Neural crest cell (in vitro differentiated cells): Measurements from ENCODE around the gene PTPRS. TPM values are rescaled to one million over a fixed set of nuclear protein-coding genes. Genes with fewer than 3 reads are reported as not detected.
"Not testable (repeated sequence)": the region's sequence is repeated elsewhere in the genome, so short reads cannot be mapped to it uniquely, and the experiment has no call there.

Experiments used
- DNase-seq: peaks from one replicate; pipeline ENCODE4 v3.0.0; 2021; ENCODE audit warnings: low read depth, mixed read lengths, low spot score
- H3K27ac Mint-ChIP-seq: one replicate; pipeline ENCODE4 v1.8.0; 2021; ENCODE audit warnings: mild to moderate bottlenecking, mixed read lengths; ENCODE audit not compliant: unreplicated experiment
- H3K27me3 Mint-ChIP-seq: 2 replicates; pipeline ENCODE4 v1.8.0; 2021; ENCODE audit warnings: low read depth, mild to moderate bottlenecking, mixed read lengths
- H3K36me3 Mint-ChIP-seq: 2 replicates; pipeline ENCODE4 v1.8.0; 2021; ENCODE audit warnings: low read depth, mild to moderate bottlenecking, mixed read lengths
- H3K4me1 Mint-ChIP-seq: 2 replicates; pipeline ENCODE4 v1.8.0; 2021; ENCODE audit warnings: mixed read lengths
- H3K4me3 Mint-ChIP-seq: one replicate; pipeline ENCODE4 v1.8.0; 2021; ENCODE audit warnings: mild to moderate bottlenecking, mixed read lengths
- H3K9me3 Mint-ChIP-seq: 2 replicates; pipeline ENCODE4 v1.8.0; 2021; ENCODE audit warnings: mixed read lengths
- CTCF ChIP-seq: fragments of 200-600 bp; sonication (generic); conservative IDR thresholded peaks from 2 replicates; pipeline ENCODE4 v1.5.0; 2021; ENCODE audit warnings: antibody characterized with exemption, mild to moderate bottlenecking
- long read RNA-seq: library from polyadenylated mRNA; unstranded; transcript quantifications from one replicate; pipeline ENCODE4 v2.0.0, GENCODE V29; 2020
- total RNA-seq: library from RNA; stranded (reverse); gene quantifications from 2 replicates; pipeline ENCODE4 v1.2.1, GENCODE V29; 2021

The PTPRS gene
- 333 and 357 TPM in 2 replicates for total RNA-seq
- long read RNA-seq, partial matches to known transcripts, result 3 of 27 reads
- long read RNA-seq, other reads (novel, unspliced or antisense), result 24 of 27 reads

- no peaks in the 10 kb centered on the region for H3K9me3 Mint-ChIP-seq
- peak within 1 kb of the TSS; percentile 96 for H3K27ac Mint-ChIP-seq
- peaks cover 7% of the 10 kb centered on the region for H3K27me3 Mint-ChIP-seq
- DNase-seq, result peak; percentile 92
- no peaks in the 10 kb centered on the region for H3K36me3 Mint-ChIP-seq
- no peak for TF ChIP-seq CTCF
- peak within 1 kb of the TSS; percentile 87 for H3K4me3 Mint-ChIP-seq
- peaks cover 29% of the 10 kb centered on the region for H3K4me1 Mint-ChIP-seq
Measured at GRCh38 chr19:5340637-5341447, at the start of gene PTPRS. Gene PTPRS, minus strand, starts transcription at chr19:5340812. Its CDS starts 54,672 bp downstream, at chr19:5286140.

- TF ChIP-seq CTCF, result no peak
- H3K36me3 Mint-ChIP-seq, result no peaks in the 10 kb centered on the region
- peaks cover 17% of the 10 kb centered on the region for H3K27me3 Mint-ChIP-seq
- no peaks in the 10 kb centered on the region for H3K9me3 Mint-ChIP-seq
- H3K4me1 Mint-ChIP-seq, result peaks cover 24% of the 10 kb centered on the region
- no peak overlapping the region for H3K27ac Mint-ChIP-seq
- DNase-seq, result no peak
- no peak overlapping the region for H3K4me3 Mint-ChIP-seq
Measured at GRCh38 chr19:5389353-5389752, 48.7 kb upstream of the PTPRS start.

GRCh38 chr19:5387472-5387871, 46.9 kb upstream of the PTPRS start:
- H3K4me1 Mint-ChIP-seq, result peaks cover 5% of the 10 kb centered on the region
- no peak for DNase-seq
- no peak overlapping the region for H3K27ac Mint-ChIP-seq
- H3K4me3 Mint-ChIP-seq, result no peak overlapping the region
- peaks cover 19% of the 10 kb centered on the region for H3K27me3 Mint-ChIP-seq
- no peak for TF ChIP-seq CTCF
- H3K9me3 Mint-ChIP-seq, result peaks cover 6% of the 10 kb centered on the region
- peaks cover 3% of the 10 kb centered on the region for H3K36me3 Mint-ChIP-seq

- TF ChIP-seq CTCF, result no peak
- H3K4me3 Mint-ChIP-seq, result no peak overlapping the region
- H3K27me3 Mint-ChIP-seq, result peaks cover 16% of the 10 kb centered on the region
Measured at GRCh38 chr19:5386841-5387240, 46.2 kb upstream of the PTPRS start.

GRCh38 chr19:5381197-5381596, 40.6 kb upstream of the PTPRS start:
- H3K36me3 Mint-ChIP-seq, H3K27ac Mint-ChIP-seq, H3K27me3 Mint-ChIP-seq, H3K4me1 Mint-ChIP-seq, DNase-seq, H3K4me3 Mint-ChIP-seq: not testable (repeated sequence)
- H3K9me3 Mint-ChIP-seq, result peaks cover 11% of the 10 kb centered on the region

More at GRCh38 chr19:5386841-5387240, 46.2 kb upstream of the PTPRS start:
- peaks cover 3% of the 10 kb centered on the region for H3K36me3 Mint-ChIP-seq
- DNase-seq, result no peak
- no peak overlapping the region for H3K27ac Mint-ChIP-seq
- no peaks in the 10 kb centered on the region for H3K4me1 Mint-ChIP-seq
- peaks cover 8% of the 10 kb centered on the region for H3K9me3 Mint-ChIP-seq
